ENCODE measurements around the gene MAP3K20.
"Not testable (repeated sequence)": the region's sequence is repeated elsewhere in the genome, so short reads cannot be mapped to it uniquely, and the experiment has no call there.

The MAP3K20 gene

DNA sequence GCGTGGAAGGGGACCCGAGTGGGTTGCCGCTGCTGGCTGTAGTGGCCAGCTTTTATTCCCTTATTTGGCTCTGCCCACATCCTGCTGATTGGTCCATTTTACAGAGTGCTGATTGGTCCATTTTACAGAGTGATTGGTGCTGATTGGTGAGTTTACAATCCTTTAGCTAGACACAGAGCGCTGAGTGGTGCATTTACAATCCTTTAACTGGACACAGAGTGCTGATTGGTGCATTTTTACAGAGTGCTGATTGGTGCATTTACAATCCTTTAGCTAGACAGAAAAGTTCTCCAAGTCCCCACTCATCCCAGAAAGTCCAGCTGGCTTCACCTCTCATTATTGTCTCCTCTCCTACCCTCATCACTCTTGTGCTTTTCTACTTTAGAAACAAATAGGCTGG lies 225.9 kb downstream of the MAP3K20 start:
- not testable (repeated sequence) for H3K4me1 Mint-ChIP-seq (ENCODE audit: low read depth); H3K27ac Mint-ChIP-seq; H3K27me3 Mint-ChIP-seq; H3K4me3 Mint-ChIP-seq
- H3K9me3 Mint-ChIP-seq (ENCODE audit: low read depth), result peaks cover 17% of the 10 kb centered on the region
- H3K36me3 Mint-ChIP-seq, result peaks cover 12% of the 10 kb centered on the region

GRCh38 chr2:173305303-173305702 lies 229.7 kb downstream of the MAP3K20 start:
- no peaks in the 10 kb centered on the region for H3K36me3 Mint-ChIP-seq
- no peak overlapping the region for H3K4me3 Mint-ChIP-seq
- H3K9me3 Mint-ChIP-seq (ENCODE audit: low read depth), result no peaks in the 10 kb centered on the region
- no peaks in the 10 kb centered on the region for H3K4me1 Mint-ChIP-seq (ENCODE audit: low read depth)
- H3K27ac Mint-ChIP-seq, result no peak overlapping the region
- H3K27me3 Mint-ChIP-seq, result peaks cover 4% of the 10 kb centered on the region

DNA sequence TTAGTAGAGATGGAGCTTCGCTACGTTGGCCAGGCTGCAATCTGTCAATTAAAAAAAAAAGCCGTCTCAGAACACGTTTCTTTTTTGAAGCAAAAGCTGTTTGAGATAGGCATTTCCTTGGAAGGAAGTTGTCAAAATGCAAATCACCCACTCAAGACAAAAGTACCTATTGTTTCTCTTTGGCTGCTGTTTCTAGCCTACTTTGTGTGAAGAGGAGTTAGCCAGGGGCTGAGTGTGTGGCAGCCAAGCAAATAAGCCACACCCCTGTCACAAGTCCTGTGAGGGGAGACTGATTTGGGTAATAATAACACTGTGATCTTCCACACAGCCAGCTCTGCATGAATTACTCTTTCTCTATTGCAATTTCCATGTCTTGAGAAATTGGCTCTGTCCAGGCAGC lies 231.6 kb downstream of the MAP3K20 start:
- Mint-ChIP-seq H3K27ac (no peak overlapping the region), H3K36me3 (no peaks in the 10 kb centered on the region), H3K27me3 (no peaks in the 10 kb centered on the region), H3K4me1 (ENCODE audit: low read depth) (no peaks in the 10 kb centered on the region), H3K9me3 (ENCODE audit: low read depth) (no peaks in the 10 kb centered on the region), H3K4me3 (no peak overlapping the region)

DNA sequence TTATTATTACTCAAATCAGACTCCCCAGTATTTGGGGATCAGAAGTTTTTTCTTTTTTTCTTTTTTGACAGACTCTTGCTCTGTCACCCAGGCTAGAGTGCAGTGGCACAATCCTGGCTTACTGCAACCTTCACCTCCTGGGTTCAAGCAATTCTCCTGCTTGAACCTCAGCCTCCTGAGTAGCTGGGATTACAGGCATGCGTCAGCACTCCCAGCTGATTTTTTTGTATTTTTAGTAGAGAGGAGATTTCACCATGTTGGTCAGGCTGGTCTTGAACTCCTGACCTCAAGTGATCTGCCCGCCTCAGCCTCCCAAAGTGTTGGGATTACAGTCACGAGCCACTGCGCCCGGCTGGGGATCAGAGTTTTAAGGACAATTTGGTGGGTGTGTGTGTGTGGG lies 233.7 kb downstream of the MAP3K20 start:
- H3K4me3 Mint-ChIP-seq; H3K9me3 Mint-ChIP-seq (ENCODE audit: low read depth); H3K27me3 Mint-ChIP-seq; H3K27ac Mint-ChIP-seq; H3K36me3 Mint-ChIP-seq; H3K4me1 Mint-ChIP-seq (ENCODE audit: low read depth): not testable (repeated sequence)

GRCh38 chr2:173311844-173312606 lies 236.4 kb downstream of the MAP3K20 start:
- no peaks in the 10 kb centered on the region for H3K36me3 Mint-ChIP-seq
- H3K4me1 Mint-ChIP-seq (ENCODE audit: low read depth), result no peaks in the 10 kb centered on the region
- peaks cover 2% of the 10 kb centered on the region for H3K27me3 Mint-ChIP-seq
- no peak overlapping the region for H3K4me3 Mint-ChIP-seq
- H3K9me3 Mint-ChIP-seq (ENCODE audit: low read depth), result no peaks in the 10 kb centered on the region
- no peak overlapping the region for H3K27ac Mint-ChIP-seq
